SH-SY5Y (cell line): ENCODE data around the gene HSFY1.
"Not testable (repeated sequence)": the region's sequence is repeated elsewhere in the genome, so short reads cannot be mapped to it uniquely, and the experiment has no call there.

Experiments
- GATA2 ChIP-seq: IDR thresholded peaks from 2 replicates; pipeline ENCODE4 v1.6.1; 2011; ENCODE audit warnings: mild to moderate bottlenecking, low read depth, low read length
- GATA3 ChIP-seq: IDR thresholded peaks from 2 replicates; pipeline ENCODE4 v1.6.1; 2011; ENCODE audit warnings: low read depth, mild to moderate bottlenecking, low read length, moderate library complexity

- TF ChIP-seq GATA2, GATA3: not testable (repeated sequence)
These were observed at the start of gene HSFY1 for GRCh38 chrY:18546420-18546819.
